CMK (cell line): ENCODE measurements around the gene NLRC5.
"Not testable (repeated sequence)": the region's sequence is repeated elsewhere in the genome, so short reads cannot be mapped to it uniquely, and the experiment has no call there.

Source experiments
- DNase-seq: peaks from one replicate; pipeline ENCODE4 v3.0.0-alpha.2; 2010; ENCODE audit warnings: low read depth

NLRC5 gene

GRCh38 chr16:56982695-56983094 is 6.7 kb upstream of the NLRC5 start:
- no peak for DNase-seq

GRCh38 chr16:56983211-56983751 is 6.1 kb upstream of the NLRC5 start:
- DNase-seq, result no peak

- DNase-seq, result no peak
These were observed 4.7 kb upstream of the NLRC5 start for GRCh38 chr16:56984639-56985038.

- no peak for DNase-seq
These were observed 3.9 kb upstream of the NLRC5 start for GRCh38 chr16:56985288-56985961.

- DNase-seq, result no peak
These were observed 3.4 kb upstream of the NLRC5 start for GRCh38 chr16:56985962-56986360.

- DNase-seq, result no peak
These were observed 3.0 kb upstream of the NLRC5 start for GRCh38 chr16:56986361-56986760.

GRCh38 chr16:56986908-56987307 is 2.4 kb upstream of the NLRC5 start:
- not testable (repeated sequence) for DNase-seq

GRCh38 chr16:56987692-56988091 is 1.7 kb upstream of the NLRC5 start:
- DNase-seq, result no peak

- DNase-seq, result no peak
These were observed 1.0 kb upstream of the NLRC5 start for GRCh38 chr16:56988161-56988947.

- no peak for DNase-seq
These were observed 631 bp downstream of the NLRC5 start for GRCh38 chr16:56989988-56990387.

GRCh38 chr16:56990407-56991286 is 1.3 kb downstream of the NLRC5 start:
- DNase-seq, result no peak

- DNase-seq, result not testable (repeated sequence)
These were observed 3.1 kb downstream of the NLRC5 start for GRCh38 chr16:56992431-56992830.

GRCh38 chr16:56993204-56993603 is 3.8 kb downstream of the NLRC5 start:
- no peak for DNase-seq

- DNase-seq, result no peak
These were observed 5.0 kb downstream of the NLRC5 start for GRCh38 chr16:56994311-56994710.

GRCh38 chr16:56995136-56995805 is 5.9 kb downstream of the NLRC5 start:
- no peak for DNase-seq

- DNase-seq, result no peak
These were observed 7.9 kb downstream of the NLRC5 start for GRCh38 chr16:56997264-56997663.

GRCh38 chr16:56997931-56998330 is 8.6 kb downstream of the NLRC5 start:
- DNase-seq, result no peak

- no peak for DNase-seq
These were observed 9.0 kb downstream of the NLRC5 start for GRCh38 chr16:56998352-56998751.

GRCh38 chr16:56998861-56999260 is 9.5 kb downstream of the NLRC5 start:
- DNase-seq, result no peak

- DNase-seq, result no peak
These were observed 10.3 kb downstream of the NLRC5 start for GRCh38 chr16:56999409-57000270.
